Ascending aorta (tissue), 2 donors: ENCODE data around the gene BFSP2. TPM values are rescaled to one million over a fixed set of nuclear protein-coding genes. Genes with fewer than 3 reads are reported as not detected.
"Not testable (repeated sequence)": the region's sequence is repeated elsewhere in the genome, so short reads cannot be mapped to it uniquely, and the experiment has no call there.

Source experiments
- DNase-seq, 2 donors: peaks; one replicate each; pipeline ENCODE4 v3.0.0-alpha.2; 2019; ENCODE audit warnings: low spot score in 2 of 2
- H3K27ac ChIP-seq, 2 donors: fragments of 200-600 bp; sonication (generic); one replicate each; pipeline ENCODE4 v1.5.1; 2016 to 2017; ENCODE audit warnings: mild to moderate bottlenecking in 1 of 2
- H3K27me3 ChIP-seq: fragments of 200-600 bp; sonication (generic); one replicate; pipeline ENCODE4 v1.5.1; 2017
- H3K36me3 ChIP-seq, 2 donors: fragments of 200-600 bp; sonication (generic); one replicate each; pipeline ENCODE4 v1.5.1; 2016
- H3K4me1 ChIP-seq, 2 donors: fragments of 200-600 bp; sonication (generic); one replicate each; pipeline ENCODE4 v1.5.1; 2016 to 2017; ENCODE audit warnings: mild to moderate bottlenecking in 1 of 2
- H3K4me3 ChIP-seq, 2 donors: fragments of 200-600 bp; sonication (generic); one replicate each; pipeline ENCODE4 v1.5.1; 2016 to 2017; ENCODE audit warnings: mild to moderate bottlenecking in 1 of 2
- H3K9me3 ChIP-seq, 2 donors: fragments of 200-600 bp; sonication (generic); one replicate each; pipeline ENCODE4 v1.5.1; 2016
- CTCF ChIP-seq, 3 experiments: fragments of 200-600 bp in 2 of 3; fragments of 450-650 bp in 1 of 3; sonication (generic) in 2 of 3; IDR thresholded peaks; one replicate each; pipeline ENCODE4 v1.5.1; 2016 to 2019; ENCODE audit warnings: antibody characterized with exemption in 3 of 3, mild to moderate bottlenecking in 1 of 3, moderate library complexity in 1 of 3
- intact Hi-C: fragments of 100-400 bp; cut with DNase I; formaldehyde crosslinking; loops from one replicate; pipeline ENCODE4 v1.15.1; 2023
- total RNA-seq: library from RNA; depleted of rRNA; stranded (reverse); fragments of >200 nt; gene quantifications from one replicate; pipeline ENCODE4 v1.1.0, GENCODE V29; 2016

The BFSP2 gene
- total RNA-seq, 1 donor from 2014 or later: not detected

- Histone ChIP-seq H3K4me3 (no peak overlapping the region), H3K27ac (no peak overlapping the region), H3K4me1 (no peaks in the 10 kb centered on the region), H3K9me3 (no peaks in the 10 kb centered on the region), H3K27me3 (no peaks in the 10 kb centered on the region), H3K36me3 (no peaks in the 10 kb centered on the region)
- no peak for TF ChIP-seq CTCF (IDR thresholded peaks at IDR 0.05)
- intact Hi-C loops: no loop called here
- DNase-seq: no peak
Measured at GRCh38 chr3:133476971-133477375, 77.1 kb downstream of the BFSP2 start.

- TF ChIP-seq CTCF (IDR thresholded peaks at IDR 0.05): no peak
- no peak for DNase-seq
- H3K27me3 ChIP-seq: no peaks in the 10 kb centered on the region
- H3K9me3 ChIP-seq: no peaks in the 10 kb centered on the region
- H3K27ac ChIP-seq: no peak overlapping the region
- no peaks in the 10 kb centered on the region for H3K4me1 ChIP-seq
- no peaks in the 10 kb centered on the region for H3K36me3 ChIP-seq
- no peak overlapping the region for H3K4me3 ChIP-seq
- intact Hi-C loops: no loop called here
Measured at GRCh38 chr3:133477487-133477886, 77.6 kb downstream of the BFSP2 start.

GRCh38 chr3:133478624-133479023 is 78.8 kb downstream of the BFSP2 start:
- H3K9me3 ChIP-seq: no peaks in the 10 kb centered on the region
- DNase-seq: no peak
- no peak for TF ChIP-seq CTCF (IDR thresholded peaks at IDR 0.05)
- H3K4me3 ChIP-seq: no peak overlapping the region
- H3K36me3 ChIP-seq: no peaks in the 10 kb centered on the region
- H3K27me3 ChIP-seq: no peaks in the 10 kb centered on the region
- H3K4me1 ChIP-seq: no peaks in the 10 kb centered on the region
- H3K27ac ChIP-seq: no peak overlapping the region
- intact Hi-C loops: no loop called here

GRCh38 chr3:133479401-133479800 is 79.5 kb downstream of the BFSP2 start:
- DNase-seq: no peak
- intact Hi-C loops: no loop called here
- Histone ChIP-seq H3K27ac (no peak overlapping the region), H3K4me3 (no peak overlapping the region), H3K4me1 (no peaks in the 10 kb centered on the region), H3K27me3 (no peaks in the 10 kb centered on the region), H3K9me3 (no peaks in the 10 kb centered on the region), H3K36me3 (no peaks in the 10 kb centered on the region)
- no peak for TF ChIP-seq CTCF (IDR thresholded peaks at IDR 0.05)

- TF ChIP-seq CTCF (IDR thresholded peaks at IDR 0.05): no peak
- Histone ChIP-seq H3K4me1 (no peaks in the 10 kb centered on the region), H3K27me3 (no peaks in the 10 kb centered on the region), H3K4me3 (no peak overlapping the region), H3K36me3 (no peaks in the 10 kb centered on the region), H3K9me3 (no peaks in the 10 kb centered on the region), H3K27ac (no peak overlapping the region)
- no peak for DNase-seq
- intact Hi-C loops: no loop called here
Measured at GRCh38 chr3:133479895-133480669, 80.2 kb downstream of the BFSP2 start.

GRCh38 chr3:133482474-133482873 is 82.6 kb downstream of the BFSP2 start:
- H3K27me3 ChIP-seq, H3K27ac ChIP-seq, DNase-seq, intact Hi-C loops, H3K4me1 ChIP-seq, H3K36me3 ChIP-seq, H3K9me3 ChIP-seq, H3K4me3 ChIP-seq: not testable (repeated sequence)
